Activated T-helper 17 cell treated with anti-CD3 and anti-CD28 coated beads, Interleukin-2, amount 50 U/mL, for 72 hours (primary cell): ENCODE results near the gene SHH. TPM values are rescaled to one million over a fixed set of nuclear protein-coding genes. Genes with fewer than 3 reads are reported as not detected.
"Not testable (repeated sequence)": the region's sequence is repeated elsewhere in the genome, so short reads cannot be mapped to it uniquely, and the experiment has no call there.

ENCODE experiments used
- ATAC-seq: fragments of 150-1000 bp; cut with Tn5 transposase; replicated peaks from 2 replicates; pipeline ENCODE4 v1.10.0; 2021; ENCODE audit warnings: mild to moderate bottlenecking, moderate library complexity
- H3K27ac Mint-ChIP-seq: one replicate; pipeline ENCODE4 v1.8.0; 2022; ENCODE audit warnings: mixed read lengths
- H3K27me3 Mint-ChIP-seq: one replicate; pipeline ENCODE4 v1.8.0; 2022; ENCODE audit warnings: mixed read lengths
- H3K36me3 Mint-ChIP-seq: one replicate; pipeline ENCODE4 v1.8.0; 2022; ENCODE audit warnings: low read depth, mild to moderate bottlenecking, mixed read lengths
- H3K4me1 Mint-ChIP-seq: one replicate; pipeline ENCODE4 v1.8.0; 2022; ENCODE audit warnings: mixed read lengths
- H3K4me3 Mint-ChIP-seq: one replicate; pipeline ENCODE4 v1.8.0; 2022; ENCODE audit warnings: mild to moderate bottlenecking, mixed read lengths
- H3K9me3 Mint-ChIP-seq: one replicate; pipeline ENCODE4 v1.8.0; 2022; ENCODE audit warnings: mixed read lengths
- total RNA-seq, 2 donors: library from RNA; stranded (reverse); gene quantifications; one replicate each; pipeline ENCODE4 v1.2.3, GENCODE V29; 2022

Gene SHH
- total RNA-seq, 2 donors from 2014 or later = not detected

- Mint-ChIP-seq H3K27ac (no peak overlapping the region), H3K27me3 (peaks cover 26% of the 10 kb centered on the region), H3K36me3 (no peaks in the 10 kb centered on the region), H3K4me1 (no peaks in the 10 kb centered on the region), H3K9me3 (no peaks in the 10 kb centered on the region), H3K4me3 (no peak overlapping the region)
- ATAC-seq = no peak
These were observed 35.7 kb upstream of the SHH start for GRCh38 chr7:155847821-155848435.

DNA sequence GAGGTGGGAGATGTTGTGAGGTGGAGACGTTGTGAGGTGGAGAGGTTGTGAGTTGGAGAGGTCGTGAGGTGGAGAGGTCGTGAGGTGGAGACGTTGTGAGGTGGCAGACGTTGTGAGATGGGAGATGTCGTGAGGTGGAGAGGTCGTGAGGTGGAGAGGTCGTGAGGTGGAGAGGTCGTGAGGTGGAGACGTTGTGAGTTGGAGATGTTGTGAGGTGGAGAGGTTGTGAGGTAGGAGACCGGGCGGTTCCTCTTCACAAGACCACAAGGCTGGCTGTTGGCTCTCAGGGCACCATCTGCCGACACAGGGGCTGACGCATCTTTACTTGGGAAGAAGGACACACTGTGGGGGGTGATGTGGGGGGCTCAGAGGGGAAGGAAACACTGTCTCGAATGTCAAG, 34.7 kb upstream of the SHH start:
- Mint-ChIP-seq H3K4me3 (no peak overlapping the region), H3K4me1 (no peaks in the 10 kb centered on the region), H3K9me3 (no peaks in the 10 kb centered on the region), H3K27ac (no peak overlapping the region), H3K36me3 (no peaks in the 10 kb centered on the region), H3K27me3 (peaks cover 17% of the 10 kb centered on the region)
- no peak for ATAC-seq

DNA sequence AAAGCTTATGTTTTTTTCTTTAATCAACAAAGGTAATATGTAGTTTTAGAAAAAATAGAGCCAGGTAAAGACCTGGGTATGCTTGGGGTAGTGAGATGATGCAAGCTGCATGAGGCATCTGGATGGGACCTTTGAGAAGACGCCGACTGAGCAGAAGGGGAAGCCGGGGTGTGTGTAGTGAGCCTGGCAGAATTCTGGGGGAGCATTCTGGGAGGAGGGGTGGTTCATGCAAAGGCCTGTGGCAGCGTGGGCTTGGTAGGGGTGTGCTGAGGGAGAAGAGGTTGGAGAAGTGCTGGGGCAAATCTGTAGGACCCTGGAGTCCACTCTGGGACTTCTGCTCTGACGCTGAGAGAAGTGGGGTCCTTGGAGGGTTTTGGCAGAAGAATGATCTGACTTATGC, 33.9 kb upstream of the SHH start:
- Mint-ChIP-seq H3K27me3 (peaks cover 14% of the 10 kb centered on the region), H3K4me1 (no peaks in the 10 kb centered on the region), H3K4me3 (no peak overlapping the region), H3K36me3 (no peaks in the 10 kb centered on the region), H3K27ac (no peak overlapping the region), H3K9me3 (no peaks in the 10 kb centered on the region)
- no peak for ATAC-seq

GRCh38 chr7:155845226-155845625, 33.0 kb upstream of the SHH start:
- H3K4me3 Mint-ChIP-seq = no peak overlapping the region
- H3K36me3 Mint-ChIP-seq = no peaks in the 10 kb centered on the region
- no peak for ATAC-seq
- H3K27me3 Mint-ChIP-seq = peaks cover 9% of the 10 kb centered on the region
- no peak overlapping the region for H3K27ac Mint-ChIP-seq
- H3K4me1 Mint-ChIP-seq = no peaks in the 10 kb centered on the region
- H3K9me3 Mint-ChIP-seq = no peaks in the 10 kb centered on the region

GRCh38 chr7:155844526-155844925, 32.3 kb upstream of the SHH start:
- Mint-ChIP-seq H3K36me3 (no peaks in the 10 kb centered on the region), H3K4me1 (no peaks in the 10 kb centered on the region), H3K9me3 (no peaks in the 10 kb centered on the region), H3K27me3 (peaks cover 7% of the 10 kb centered on the region), H3K4me3 (no peak overlapping the region), H3K27ac (no peak overlapping the region)
- no peak for ATAC-seq

GRCh38 chr7:155844019-155844453, 31.8 kb upstream of the SHH start:
- Mint-ChIP-seq H3K27ac (no peak overlapping the region), H3K4me1 (no peaks in the 10 kb centered on the region), H3K9me3 (no peaks in the 10 kb centered on the region), H3K36me3 (no peaks in the 10 kb centered on the region), H3K27me3 (peaks cover 6% of the 10 kb centered on the region), H3K4me3 (no peak overlapping the region)
- no peak for ATAC-seq

GRCh38 chr7:155843426-155844018, 31.3 kb upstream of the SHH start:
- no peaks in the 10 kb centered on the region for H3K36me3 Mint-ChIP-seq
- no peak for ATAC-seq
- H3K27me3 Mint-ChIP-seq = peaks cover 4% of the 10 kb centered on the region
- no peak overlapping the region for H3K27ac Mint-ChIP-seq
- H3K4me3 Mint-ChIP-seq = no peak overlapping the region
- H3K4me1 Mint-ChIP-seq = no peaks in the 10 kb centered on the region
- H3K9me3 Mint-ChIP-seq = no peaks in the 10 kb centered on the region

GRCh38 chr7:155842496-155843265, 30.4 kb upstream of the SHH start:
- no peaks in the 10 kb centered on the region for H3K9me3 Mint-ChIP-seq
- no peaks in the 10 kb centered on the region for H3K36me3 Mint-ChIP-seq
- no peak overlapping the region for H3K27ac Mint-ChIP-seq
- peaks cover 7% of the 10 kb centered on the region for H3K27me3 Mint-ChIP-seq
- no peak overlapping the region for H3K4me3 Mint-ChIP-seq
- ATAC-seq = no peak
- H3K4me1 Mint-ChIP-seq = no peaks in the 10 kb centered on the region

- H3K27me3 Mint-ChIP-seq = peaks cover 7% of the 10 kb centered on the region
- H3K4me1 Mint-ChIP-seq = no peaks in the 10 kb centered on the region
- H3K4me3 Mint-ChIP-seq = no peak overlapping the region
These were observed 28.6 kb upstream of the SHH start for GRCh38 chr7:155840909-155841308.

DNA sequence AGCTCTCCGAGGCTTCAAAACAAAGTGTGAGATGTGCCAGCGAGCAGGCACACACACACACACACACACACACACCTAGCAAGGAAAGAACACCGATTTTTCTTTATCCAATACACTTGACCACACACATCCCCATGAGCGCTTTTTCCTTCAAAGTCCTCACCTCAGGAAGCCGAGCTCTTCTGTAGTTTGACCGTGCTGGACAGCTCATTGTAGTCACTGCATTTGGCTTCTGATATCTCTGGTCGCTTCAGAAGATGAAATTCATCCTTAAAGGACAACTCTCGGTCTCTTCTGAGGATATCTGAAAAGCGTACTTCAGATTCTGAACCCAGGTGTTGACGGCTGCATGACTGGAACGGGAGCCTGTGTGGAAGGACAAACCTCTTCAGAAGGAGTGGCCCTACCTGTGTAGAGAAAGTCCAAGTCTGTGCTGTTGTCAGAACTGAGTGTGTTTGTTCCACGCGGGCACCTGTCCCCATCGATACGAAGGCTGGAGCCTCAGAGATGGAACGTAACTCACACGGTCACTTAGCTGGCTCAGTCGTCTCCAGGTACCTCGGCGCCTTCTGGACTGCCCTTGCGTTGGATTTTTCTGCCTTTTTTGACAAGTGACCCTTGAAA, 28.1 kb upstream of the SHH start:
- Mint-ChIP-seq H3K27me3 (peaks cover 7% of the 10 kb centered on the region), H3K36me3 (no peaks in the 10 kb centered on the region), H3K4me1 (no peaks in the 10 kb centered on the region), H3K4me3 (no peak overlapping the region), H3K27ac (no peak overlapping the region), H3K9me3 (no peaks in the 10 kb centered on the region)
- ATAC-seq = no peak

More at GRCh38 chr7:155840909-155841308, 28.6 kb upstream of the SHH start:
- ATAC-seq = no peak
- H3K27ac Mint-ChIP-seq = no peak overlapping the region
- H3K36me3 Mint-ChIP-seq = no peaks in the 10 kb centered on the region
- H3K9me3 Mint-ChIP-seq = no peaks in the 10 kb centered on the region

DNA sequence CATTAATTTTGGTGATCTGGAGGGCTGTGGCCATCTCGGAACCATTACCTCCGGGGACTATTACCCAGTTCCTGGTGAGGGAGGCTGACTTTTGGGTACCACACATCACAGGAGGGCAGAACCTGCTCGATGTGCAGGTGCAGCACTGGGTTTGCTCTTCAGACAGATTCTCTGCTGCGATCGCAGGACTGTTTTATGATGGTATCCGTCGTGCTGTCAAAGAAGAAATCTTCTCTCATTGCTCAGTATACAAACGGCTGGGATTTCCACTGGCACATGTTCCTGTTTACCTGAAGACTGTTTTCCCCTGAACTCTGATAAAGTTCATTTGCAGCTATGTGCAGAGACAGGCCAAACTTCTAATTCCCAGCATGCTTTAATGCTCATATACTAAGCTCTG, 27.2 kb upstream of the SHH start:
- Mint-ChIP-seq H3K36me3 (no peaks in the 10 kb centered on the region), H3K4me3 (no peak overlapping the region), H3K4me1 (no peaks in the 10 kb centered on the region), H3K27ac (no peak overlapping the region), H3K9me3 (no peaks in the 10 kb centered on the region), H3K27me3 (peaks cover 7% of the 10 kb centered on the region)
- no peak for ATAC-seq

- H3K4me1 Mint-ChIP-seq, H3K9me3 Mint-ChIP-seq, H3K4me3 Mint-ChIP-seq, H3K27me3 Mint-ChIP-seq, H3K36me3 Mint-ChIP-seq, ATAC-seq, H3K27ac Mint-ChIP-seq: not testable (repeated sequence)
These were observed 26.0 kb upstream of the SHH start for GRCh38 chr7:155838312-155838711.

GRCh38 chr7:155837126-155837479, 24.8 kb upstream of the SHH start:
- no peak overlapping the region for H3K27ac Mint-ChIP-seq

GRCh38 chr7:155836216-155837125, 24.2 kb upstream of the SHH start:
- ATAC-seq = no peak
- Mint-ChIP-seq H3K4me1 (no peaks in the 10 kb centered on the region), H3K9me3 (no peaks in the 10 kb centered on the region), H3K4me3 (no peak overlapping the region), H3K27me3 (peaks cover 7% of the 10 kb centered on the region), H3K27ac (no peak overlapping the region), H3K36me3 (no peaks in the 10 kb centered on the region)

More at GRCh38 chr7:155837126-155837479, 24.8 kb upstream of the SHH start:
- no peak for ATAC-seq
- Mint-ChIP-seq H3K9me3 (no peaks in the 10 kb centered on the region), H3K4me1 (no peaks in the 10 kb centered on the region), H3K36me3 (no peaks in the 10 kb centered on the region), H3K4me3 (no peak overlapping the region), H3K27me3 (peaks cover 7% of the 10 kb centered on the region)
